ENCODE measurements around the gene LRBA.

DNA sequence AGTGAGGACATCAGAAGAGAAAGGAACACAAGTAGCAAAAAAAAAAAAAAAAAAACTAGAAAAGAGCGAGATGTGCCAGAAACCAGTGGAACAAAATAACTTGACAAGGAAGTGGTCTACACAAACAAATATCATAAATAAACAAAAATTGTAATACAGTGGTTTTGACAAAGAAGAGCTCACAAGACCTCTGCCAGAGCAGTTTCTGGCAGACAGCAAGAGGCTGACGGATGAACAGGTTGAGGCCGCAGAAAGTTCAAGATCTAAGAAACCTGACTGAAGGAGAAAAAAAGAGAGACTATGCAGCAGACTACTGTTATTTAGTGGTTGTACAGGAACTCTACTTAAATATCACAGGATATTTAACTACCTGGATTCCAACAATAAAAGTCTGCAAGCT lies 367.0 kb downstream of the LRBA start:
- TF ChIP-seq CTCF (IDR thresholded peaks at IDR 0.05; ENCODE audit: borderline replicate concordance, extremely low read depth, low read length, poor library complexity, severe bottlenecking): no peak
- no peak for TF ChIP-seq EZH2 (IDR thresholded peaks at IDR 0.05; ENCODE audit: borderline replicate concordance, low read depth, low read length, severe bottlenecking)
